HG03571 (cell line): Measurements from ENCODE around the gene MEIOB.
"Not testable (repeated sequence)": the region's sequence is repeated elsewhere in the genome, so short reads cannot be mapped to it uniquely, and the experiment has no call there.

ENCODE experiments used
- ATAC-seq: cut with Tn5 transposase; IDR thresholded peaks from one replicate; pipeline ENCODE4 v1.9.1; 2021; ENCODE audit not compliant: unreplicated experiment

Gene MEIOB

GRCh38 chr16:1907226-1907860 lies 35.4 kb upstream of the MEIOB start:
- ATAC-seq, result no peak

GRCh38 chr16:1906846-1907165 lies 34.8 kb upstream of the MEIOB start:
- no peak for ATAC-seq

- ATAC-seq, result no peak
Measured at GRCh38 chr16:1906055-1906845, 34.3 kb upstream of the MEIOB start.

- ATAC-seq, result no peak
Measured at GRCh38 chr16:1903845-1904840, 32.2 kb upstream of the MEIOB start.

- no peak for ATAC-seq
Measured at GRCh38 chr16:1903220-1903574, 31.2 kb upstream of the MEIOB start.

GRCh38 chr16:1902547-1903219 lies 30.7 kb upstream of the MEIOB start:
- ATAC-seq, result no peak

- ATAC-seq, result no peak
Measured at GRCh38 chr16:1900452-1900774, 28.4 kb upstream of the MEIOB start.

- ATAC-seq, result no peak
Measured at GRCh38 chr16:1899641-1900451, 27.9 kb upstream of the MEIOB start.

- not testable (repeated sequence) for ATAC-seq
Measured at GRCh38 chr16:1897692-1898091, 25.7 kb upstream of the MEIOB start.

- ATAC-seq, result no peak
Measured at GRCh38 chr16:1895949-1896675, 24.1 kb upstream of the MEIOB start.

GRCh38 chr16:1895068-1895467 lies 23.1 kb upstream of the MEIOB start:
- ATAC-seq, result no peak

- ATAC-seq, result no peak
Measured at GRCh38 chr16:1890708-1891050, 18.7 kb upstream of the MEIOB start.

- ATAC-seq, result no peak
Measured at GRCh38 chr16:1890024-1890707, 18.2 kb upstream of the MEIOB start.

GRCh38 chr16:1887711-1888354 lies 15.9 kb upstream of the MEIOB start:
- no peak for ATAC-seq

- ATAC-seq, result no peak
Measured at GRCh38 chr16:1884889-1885288, 12.9 kb upstream of the MEIOB start.

GRCh38 chr16:1884155-1884760 lies 12.3 kb upstream of the MEIOB start:
- ATAC-seq, result no peak

- not testable (repeated sequence) for ATAC-seq
Measured at GRCh38 chr16:1881172-1881571, 9.2 kb upstream of the MEIOB start.

GRCh38 chr16:1879477-1879876 lies 7.5 kb upstream of the MEIOB start:
- ATAC-seq, result no peak
